ENCODE measurements around the gene DCDC2C. TPM values are rescaled to one million over a fixed set of nuclear protein-coding genes. Genes with fewer than 3 reads are reported as not detected.

Gene DCDC2C
- total RNA-seq, 2 experiments from 2014 or later: not detected

DNA sequence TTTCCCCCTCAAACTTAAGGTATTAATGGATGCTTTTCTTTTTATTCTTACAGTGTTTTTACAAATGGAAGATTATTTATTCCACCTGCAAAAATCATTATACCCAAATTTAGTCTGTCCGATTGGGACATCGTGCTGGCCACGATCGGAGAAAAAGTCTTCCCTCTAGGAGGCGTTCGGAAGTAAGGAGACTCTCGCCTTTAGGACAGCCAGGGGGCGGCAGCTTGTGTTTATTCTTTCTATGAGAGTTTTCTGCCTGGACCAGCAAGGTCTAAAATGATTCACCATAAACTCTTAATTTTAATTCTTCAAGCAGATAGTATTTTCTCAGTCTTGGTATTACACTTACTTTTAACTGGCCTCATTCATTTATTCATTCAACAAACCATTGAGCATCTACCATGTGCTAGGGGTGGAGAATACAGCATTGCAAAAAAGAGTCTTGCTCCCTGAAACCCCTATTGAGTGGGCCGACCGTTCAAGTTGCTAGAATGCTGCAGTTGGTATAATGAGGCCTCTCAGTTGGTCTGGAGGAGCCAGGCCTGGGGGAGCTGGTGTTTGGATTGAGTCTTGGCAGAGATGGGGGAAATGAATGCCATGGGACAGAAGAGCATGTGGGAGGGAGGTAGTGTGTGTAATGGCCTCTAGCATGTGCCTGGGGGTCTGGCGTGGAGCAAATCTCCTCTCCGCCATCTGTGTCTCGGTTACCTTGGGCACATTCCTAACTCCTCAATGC is 38.7 kb downstream of the DCDC2C start:
- H3K4me3 Mint-ChIP-seq: no peak overlapping the region
- no peaks in the 10 kb centered on the region for H3K36me3 Mint-ChIP-seq (ENCODE audit: low read depth)

GRCh38 chr2:3742743-3743508 is 39.6 kb downstream of the DCDC2C start:
- no peaks in the 10 kb centered on the region for H3K36me3 Mint-ChIP-seq (ENCODE audit: low read depth)
- DNase-seq: no peak
- peaks cover 13% of the 10 kb centered on the region for H3K27me3 Mint-ChIP-seq (ENCODE audit: low read depth)
- H3K4me3 Mint-ChIP-seq: no peak overlapping the region
- no peaks in the 10 kb centered on the region for H3K4me1 Mint-ChIP-seq (ENCODE audit: low read depth)
- intact Hi-C loops (cut with micrococcal nuclease): no loop called here
- no peaks in the 10 kb centered on the region for H3K9me3 Mint-ChIP-seq
- CTCF ChIA-PET: no interaction called here
- H3K27ac Mint-ChIP-seq: no peak overlapping the region

More for the DNA sequence above, 38.7 kb downstream of the DCDC2C start:
- DNase-seq: no peak
- H3K4me1 Mint-ChIP-seq (ENCODE audit: low read depth): no peaks in the 10 kb centered on the region
- no peak overlapping the region for H3K27ac Mint-ChIP-seq
- H3K9me3 Mint-ChIP-seq: no peaks in the 10 kb centered on the region
- CTCF ChIA-PET: interaction anchor here (0.7 kb wide), 1 partner anchor 13 kb away, joined by 3 read pairs; no protein-coding TSS in a partner anchor
- intact Hi-C loops (cut with micrococcal nuclease): no loop called here
- H3K27me3 Mint-ChIP-seq (ENCODE audit: low read depth): peaks cover 9% of the 10 kb centered on the region

- no peak for DNase-seq
- Mint-ChIP-seq H3K27ac (no peak overlapping the region), H3K4me3 (no peak overlapping the region), H3K4me1 (ENCODE audit: low read depth) (no peaks in the 10 kb centered on the region), H3K9me3 (no peaks in the 10 kb centered on the region), H3K36me3 (ENCODE audit: low read depth) (no peaks in the 10 kb centered on the region), H3K27me3 (ENCODE audit: low read depth) (peaks cover 15% of the 10 kb centered on the region)
- intact Hi-C loops (cut with micrococcal nuclease): no loop called here
- CTCF ChIA-PET: no interaction called here
Measured at GRCh38 chr2:3743951-3744555, 40.7 kb downstream of the DCDC2C start.

GRCh38 chr2:3745920-3746319 is 42.5 kb downstream of the DCDC2C start:
- H3K27ac Mint-ChIP-seq: no peak overlapping the region
- DNase-seq: no peak
- intact Hi-C loops (cut with micrococcal nuclease): no loop called here
- H3K27me3 Mint-ChIP-seq (ENCODE audit: low read depth): peaks cover 19% of the 10 kb centered on the region
- no peaks in the 10 kb centered on the region for H3K9me3 Mint-ChIP-seq
- H3K4me1 Mint-ChIP-seq (ENCODE audit: low read depth): no peaks in the 10 kb centered on the region
- H3K36me3 Mint-ChIP-seq (ENCODE audit: low read depth): no peaks in the 10 kb centered on the region
- CTCF ChIA-PET: interaction anchor here (1.1 kb wide), 1 partner anchor 204 kb away, joined by 3 read pairs; no protein-coding TSS in a partner anchor
- H3K4me3 Mint-ChIP-seq: no peak overlapping the region

DNA sequence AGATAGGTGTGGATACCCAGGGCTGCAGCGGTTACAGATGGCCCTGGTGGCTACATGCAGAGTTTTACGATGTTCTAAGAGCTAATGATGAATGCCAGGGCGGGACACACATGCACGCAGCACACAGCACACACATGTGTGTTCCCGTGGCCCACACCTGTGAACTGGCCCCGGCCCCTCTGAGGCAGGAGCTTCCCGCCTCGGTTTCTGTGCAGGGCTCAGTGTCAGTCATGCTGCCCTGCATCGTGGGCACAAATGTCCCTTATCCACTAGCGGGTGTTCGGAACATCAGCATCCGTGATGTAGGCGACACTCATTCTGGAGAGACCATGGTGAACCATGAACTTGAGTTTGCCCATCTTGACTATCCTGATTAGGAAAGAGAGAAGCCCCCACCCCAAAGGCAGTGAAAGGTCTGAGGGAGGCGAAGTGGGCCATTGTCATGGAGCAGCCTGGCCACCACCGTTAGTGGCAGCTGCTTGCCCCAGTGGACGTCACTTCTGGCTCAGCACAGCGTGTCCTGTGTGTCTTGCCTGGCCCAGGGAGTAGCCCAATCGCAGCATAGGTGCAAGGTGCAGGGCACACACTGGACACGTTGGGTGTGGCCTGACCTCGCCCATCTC is 43.8 kb downstream of the DCDC2C start:
- Mint-ChIP-seq H3K27ac (no peak overlapping the region), H3K27me3 (ENCODE audit: low read depth) (peaks cover 18% of the 10 kb centered on the region), H3K4me1 (ENCODE audit: low read depth) (no peaks in the 10 kb centered on the region), H3K9me3 (no peaks in the 10 kb centered on the region), H3K36me3 (ENCODE audit: low read depth) (no peaks in the 10 kb centered on the region), H3K4me3 (no peak overlapping the region)
- CTCF ChIA-PET: no interaction called here
- intact Hi-C loops (cut with micrococcal nuclease): no loop called here
- DNase-seq: no peak

GRCh38 chr2:3747826-3748225 is 44.5 kb downstream of the DCDC2C start:
- Mint-ChIP-seq H3K27ac (no peak overlapping the region), H3K4me1 (ENCODE audit: low read depth) (no peaks in the 10 kb centered on the region), H3K36me3 (ENCODE audit: low read depth) (no peaks in the 10 kb centered on the region), H3K27me3 (ENCODE audit: low read depth) (peaks cover 12% of the 10 kb centered on the region), H3K4me3 (no peak overlapping the region), H3K9me3 (no peaks in the 10 kb centered on the region)
- CTCF ChIA-PET: no interaction called here
- intact Hi-C loops (cut with micrococcal nuclease): no loop called here
- no peak for DNase-seq

GRCh38 chr2:3749201-3749600 is 45.8 kb downstream of the DCDC2C start:
- intact Hi-C loops (cut with micrococcal nuclease): no loop called here
- H3K27me3 Mint-ChIP-seq (ENCODE audit: low read depth): peaks cover 14% of the 10 kb centered on the region
- H3K9me3 Mint-ChIP-seq: no peaks in the 10 kb centered on the region
- H3K4me3 Mint-ChIP-seq: no peak overlapping the region
- DNase-seq: no peak
- H3K36me3 Mint-ChIP-seq (ENCODE audit: low read depth): no peaks in the 10 kb centered on the region
- no peaks in the 10 kb centered on the region for H3K4me1 Mint-ChIP-seq (ENCODE audit: low read depth)
- CTCF ChIA-PET: interaction anchor here (1.4 kb wide), 1 partner anchor 31 kb away, joined by 3 read pairs; no protein-coding TSS in a partner anchor
- H3K27ac Mint-ChIP-seq: no peak overlapping the region

GRCh38 chr2:3751251-3751650 is 47.9 kb downstream of the DCDC2C start:
- Mint-ChIP-seq H3K27ac (no peak overlapping the region), H3K27me3 (ENCODE audit: low read depth) (peaks cover 14% of the 10 kb centered on the region), H3K9me3 (no peaks in the 10 kb centered on the region), H3K4me1 (ENCODE audit: low read depth) (no peaks in the 10 kb centered on the region), H3K36me3 (ENCODE audit: low read depth) (no peaks in the 10 kb centered on the region), H3K4me3 (no peak overlapping the region)
- DNase-seq: no peak
- intact Hi-C loops (cut with micrococcal nuclease): no loop called here
- CTCF ChIA-PET: no interaction called here

DNA sequence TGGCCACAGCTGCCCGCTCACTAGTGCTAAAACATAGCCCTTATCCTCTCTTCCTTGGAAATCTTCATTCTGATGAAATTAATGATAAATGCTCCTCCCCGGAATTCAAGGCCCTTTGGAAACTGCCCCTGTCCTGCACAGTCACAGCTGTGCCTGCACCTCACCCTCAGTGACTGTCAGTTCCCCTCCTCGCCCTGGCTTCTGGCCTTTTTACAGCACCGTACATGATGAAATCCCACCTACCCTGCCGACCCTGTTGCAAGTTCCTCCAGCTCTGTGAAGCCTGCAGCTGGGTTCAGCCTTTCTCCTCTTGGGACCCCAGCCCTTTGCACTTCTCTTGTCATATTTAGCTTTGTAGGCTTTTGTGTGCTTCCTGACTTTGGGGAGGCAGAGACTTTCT is 48.4 kb downstream of the DCDC2C start:
- intact Hi-C loops (cut with micrococcal nuclease): no loop called here
- CTCF ChIA-PET: no interaction called here
- H3K27ac Mint-ChIP-seq: no peak overlapping the region

GRCh38 chr2:3752376-3752775 is 49.0 kb downstream of the DCDC2C start:
- DNase-seq: no peak
- Mint-ChIP-seq H3K4me3 (no peak overlapping the region), H3K27ac (no peak overlapping the region), H3K27me3 (ENCODE audit: low read depth) (peaks cover 14% of the 10 kb centered on the region), H3K9me3 (no peaks in the 10 kb centered on the region), H3K36me3 (ENCODE audit: low read depth) (no peaks in the 10 kb centered on the region), H3K4me1 (ENCODE audit: low read depth) (no peaks in the 10 kb centered on the region)
- intact Hi-C loops (cut with micrococcal nuclease): no loop called here
- CTCF ChIA-PET: no interaction called here

More for the DNA sequence above, 48.4 kb downstream of the DCDC2C start:
- no peak for DNase-seq
- Mint-ChIP-seq H3K36me3 (ENCODE audit: low read depth) (no peaks in the 10 kb centered on the region), H3K4me3 (no peak overlapping the region), H3K9me3 (no peaks in the 10 kb centered on the region), H3K27me3 (ENCODE audit: low read depth) (peaks cover 14% of the 10 kb centered on the region), H3K4me1 (ENCODE audit: low read depth) (no peaks in the 10 kb centered on the region)

GRCh38 chr2:3753561-3753960 is 50.2 kb downstream of the DCDC2C start:
- CTCF ChIA-PET: no interaction called here
- Mint-ChIP-seq H3K27me3 (ENCODE audit: low read depth) (peaks cover 11% of the 10 kb centered on the region), H3K4me3 (no peak overlapping the region), H3K27ac (no peak overlapping the region), H3K4me1 (ENCODE audit: low read depth) (no peaks in the 10 kb centered on the region), H3K9me3 (no peaks in the 10 kb centered on the region), H3K36me3 (ENCODE audit: low read depth) (no peaks in the 10 kb centered on the region)
- DNase-seq: no peak
- intact Hi-C loops (cut with micrococcal nuclease): no loop called here

GRCh38 chr2:3754280-3754679 is 50.9 kb downstream of the DCDC2C start:
- CTCF ChIA-PET: no interaction called here
- H3K27ac Mint-ChIP-seq: no peak overlapping the region

More at GRCh38 chr2:3754280-3754679, 50.9 kb downstream of the DCDC2C start:
- no peak overlapping the region for H3K4me3 Mint-ChIP-seq
- DNase-seq: no peak
- H3K36me3 Mint-ChIP-seq (ENCODE audit: low read depth): no peaks in the 10 kb centered on the region
- H3K4me1 Mint-ChIP-seq (ENCODE audit: low read depth): no peaks in the 10 kb centered on the region
- intact Hi-C loops (cut with micrococcal nuclease): no loop called here
- H3K27me3 Mint-ChIP-seq (ENCODE audit: low read depth): peaks cover 13% of the 10 kb centered on the region
- H3K9me3 Mint-ChIP-seq: no peaks in the 10 kb centered on the region

All from activated naive CD4-positive, alpha-beta T cell treated with anti-CD3 and anti-CD28 coated beads for 36 hours (primary cell).